Fibroblast of mammary gland (primary cell): ENCODE measurements around the gene SELPLG.
A peak's percentile ranks its signal among the peaks of the same experiment; 100 is the strongest.

Source experiments
- DNase-seq: peaks from one replicate; pipeline ENCODE4 v3.0.0-alpha.2; 2010; ENCODE audit warnings: low read depth
- H3K4me3 ChIP-seq: 2 replicates; pipeline ENCODE4 v1.5.1; 2011; ENCODE audit warnings: low read depth, mild to moderate bottlenecking, low read length, moderate library complexity; ENCODE audit not compliant: control insufficient read depth
- TF ChIP-seq, protein P1 (sequence below): conservative IDR thresholded peaks from 2 replicates; pipeline ENCODE4 v1.5.1; 2011; ENCODE audit warnings: low read depth, low read length, inconsistent platforms; ENCODE audit not compliant: control insufficient read depth, insufficient read depth

The SELPLG gene

DNA sequence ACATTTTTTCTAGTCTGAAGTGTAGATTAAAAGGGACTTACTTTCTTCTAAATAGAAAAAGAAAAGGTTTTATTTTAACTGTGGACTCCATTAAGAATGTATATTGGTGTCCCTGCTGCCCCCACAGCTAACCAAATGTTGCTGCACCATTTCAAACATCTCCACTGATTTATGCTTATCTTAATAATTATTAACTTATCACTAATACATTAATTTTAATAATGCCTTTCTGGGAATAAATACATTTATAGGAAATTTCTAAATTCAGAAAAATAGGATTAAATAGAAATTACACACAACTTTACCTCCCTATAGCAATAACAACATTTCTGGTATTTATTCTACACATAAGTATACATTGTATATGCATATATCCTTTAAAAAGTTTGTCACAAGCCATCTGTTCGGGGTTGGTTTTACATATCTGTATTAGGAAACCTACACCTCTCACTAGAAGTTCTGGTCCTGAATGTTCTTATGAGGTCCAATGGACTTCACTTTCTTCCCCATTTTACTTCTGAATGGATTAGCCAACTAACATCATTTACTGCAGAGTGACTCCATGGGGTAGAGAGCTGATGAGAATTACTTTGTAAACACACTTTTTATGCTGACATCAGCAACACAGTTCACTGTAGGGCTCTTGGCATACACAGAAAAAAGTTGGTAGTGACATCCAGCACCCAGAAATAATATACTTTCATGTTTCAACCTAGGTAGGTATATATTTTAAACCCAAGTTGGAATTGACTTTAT is 9.4 kb upstream of the SELPLG start:
- no peak for DNase-seq
- TF ChIP-seq, protein P1, sequence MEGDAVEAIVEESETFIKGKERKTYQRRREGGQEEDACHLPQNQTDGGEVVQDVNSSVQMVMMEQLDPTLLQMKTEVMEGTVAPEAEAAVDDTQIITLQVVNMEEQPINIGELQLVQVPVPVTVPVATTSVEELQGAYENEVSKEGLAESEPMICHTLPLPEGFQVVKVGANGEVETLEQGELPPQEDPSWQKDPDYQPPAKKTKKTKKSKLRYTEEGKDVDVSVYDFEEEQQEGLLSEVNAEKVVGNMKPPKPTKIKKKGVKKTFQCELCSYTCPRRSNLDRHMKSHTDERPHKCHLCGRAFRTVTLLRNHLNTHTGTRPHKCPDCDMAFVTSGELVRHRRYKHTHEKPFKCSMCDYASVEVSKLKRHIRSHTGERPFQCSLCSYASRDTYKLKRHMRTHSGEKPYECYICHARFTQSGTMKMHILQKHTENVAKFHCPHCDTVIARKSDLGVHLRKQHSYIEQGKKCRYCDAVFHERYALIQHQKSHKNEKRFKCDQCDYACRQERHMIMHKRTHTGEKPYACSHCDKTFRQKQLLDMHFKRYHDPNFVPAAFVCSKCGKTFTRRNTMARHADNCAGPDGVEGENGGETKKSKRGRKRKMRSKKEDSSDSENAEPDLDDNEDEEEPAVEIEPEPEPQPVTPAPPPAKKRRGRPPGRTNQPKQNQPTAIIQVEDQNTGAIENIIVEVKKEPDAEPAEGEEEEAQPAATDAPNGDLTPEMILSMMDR, result no peak
- H3K4me3 ChIP-seq, result no peak overlapping the region

- TF ChIP-seq, protein P1, result no peak
- no peak overlapping the region for H3K4me3 ChIP-seq
- no peak for DNase-seq
Observed at GRCh38 chr12:108642269-108642870, 8.7 kb upstream of the SELPLG start.

GRCh38 chr12:108641446-108642268 is 8.0 kb upstream of the SELPLG start:
- TF ChIP-seq, protein P1, result no peak
- H3K4me3 ChIP-seq, result no peak overlapping the region
- DNase-seq, result no peak

DNA sequence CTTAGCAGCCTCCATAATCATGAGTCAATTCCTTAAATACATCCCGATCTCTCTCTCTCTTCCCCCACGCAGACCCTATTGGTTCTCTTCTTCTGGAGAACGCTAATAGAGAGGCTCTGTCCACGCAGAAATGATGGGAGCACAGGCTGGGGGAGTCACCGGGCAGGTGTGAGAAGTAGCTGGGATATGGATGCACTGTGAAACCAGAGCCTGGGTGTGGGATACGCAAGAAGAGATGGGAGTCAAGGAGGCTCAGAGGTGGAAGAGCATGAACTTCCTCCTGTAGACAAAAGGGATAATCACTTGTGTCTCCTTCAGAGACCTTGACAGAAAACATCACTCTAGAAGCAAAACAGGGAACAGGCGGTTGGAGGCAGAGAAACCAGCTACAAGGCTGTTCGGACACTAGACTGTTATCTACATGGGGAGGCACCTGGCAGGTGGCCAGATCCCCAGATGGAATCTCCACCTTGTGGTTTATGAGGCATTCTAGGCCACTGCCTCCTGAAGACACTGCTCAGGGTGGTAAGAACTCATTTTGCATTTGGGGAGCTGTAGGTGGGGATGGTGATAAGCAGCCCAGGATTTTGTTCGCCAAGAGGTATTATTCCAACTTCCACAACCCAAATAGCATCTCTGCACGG is 7.2 kb upstream of the SELPLG start:
- H3K4me3 ChIP-seq, result no peak overlapping the region
- TF ChIP-seq, protein P1, result no peak

GRCh38 chr12:108638997-108639822 is 5.5 kb upstream of the SELPLG start:
- TF ChIP-seq, protein P1, result no peak
- no peak for DNase-seq
- H3K4me3 ChIP-seq, result no peak overlapping the region

More for the DNA sequence above, 7.2 kb upstream of the SELPLG start:
- peak; percentile 47 for DNase-seq
